Dermis microvascular lymphatic vessel endothelial cell (primary cell): Measurements from ENCODE around the gene AGR2. TPM values are rescaled to one million over a fixed set of nuclear protein-coding genes. Genes with fewer than 3 reads are reported as not detected.

Experiments
- DNase-seq, 2 donors: peaks; one replicate each; pipeline versions ENCODE4 v3.0.0 to v3.0.0-alpha.2; 2010; ENCODE audit warnings: low read depth in 2 of 2
- total RNA-seq: library from RNA; depleted of rRNA; stranded (reverse); fragments of >200 nt; gene quantifications from 2 replicates; pipeline ENCODE4 v1.2.1, GENCODE V29; 2014

The AGR2 gene
- total RNA-seq, 1 donor from 2014 or later: not detected

GRCh38 chr7:16813232-16813616, 8.4 kb upstream of the AGR2 start:
- no peak for DNase-seq

- no peak for DNase-seq
Observed at GRCh38 chr7:16812542-16813231, 7.9 kb upstream of the AGR2 start.

GRCh38 chr7:16811551-16811950, 6.8 kb upstream of the AGR2 start:
- peak in 1 of 2 donors; percentile 61 for DNase-seq

GRCh38 chr7:16810573-16810972, 5.8 kb upstream of the AGR2 start:
- no peak for DNase-seq

GRCh38 chr7:16810112-16810511, 5.3 kb upstream of the AGR2 start:
- DNase-seq: no peak

- no peak for DNase-seq
Observed at GRCh38 chr7:16805441-16805840, 642 bp upstream of the AGR2 start.

- DNase-seq: no peak
Observed at GRCh38 chr7:16803881-16804673, 722 bp downstream of the AGR2 start.

- DNase-seq: no peak
Observed at GRCh38 chr7:16803125-16803524, 1.7 kb downstream of the AGR2 start.

- no peak for DNase-seq
Observed at GRCh38 chr7:16801579-16801978, 3.2 kb downstream of the AGR2 start.

GRCh38 chr7:16801111-16801542, 3.7 kb downstream of the AGR2 start:
- peak in 1 of 2 donors; percentile 60 for DNase-seq

GRCh38 chr7:16795624-16796023, 9.2 kb downstream of the AGR2 start:
- no peak for DNase-seq

- no peak for DNase-seq
Observed at GRCh38 chr7:16794986-16795385, 9.8 kb downstream of the AGR2 start.

- no peak for DNase-seq
Observed at GRCh38 chr7:16791905-16792698, 12.7 kb downstream of the AGR2 start.

- DNase-seq: peak in 1 of 2 donors; percentile 14
Observed at GRCh38 chr7:16791071-16791470, 13.7 kb downstream of the AGR2 start.

- DNase-seq: no peak
Observed at GRCh38 chr7:16787127-16787526, 17.7 kb downstream of the AGR2 start.

- no peak for DNase-seq
Observed at GRCh38 chr7:16786257-16786656, 18.5 kb downstream of the AGR2 start.

GRCh38 chr7:16785846-16786245, 19.0 kb downstream of the AGR2 start:
- DNase-seq: no peak

- DNase-seq: no peak
Observed at GRCh38 chr7:16785321-16785720, 19.5 kb downstream of the AGR2 start.

GRCh38 chr7:16780596-16780995, 24.2 kb downstream of the AGR2 start:
- no peak for DNase-seq

GRCh38 chr7:16779051-16779450, 25.7 kb downstream of the AGR2 start:
- no peak for DNase-seq

- DNase-seq: no peak
Observed at GRCh38 chr7:16778476-16778875, 26.3 kb downstream of the AGR2 start.

- no peak for DNase-seq
Observed at GRCh38 chr7:16776053-16776452, 28.7 kb downstream of the AGR2 start.
